Jurkat, Clone E6-1 (cell line): ENCODE results near the gene MPL.

Source experiments
- DNase-seq: peaks from one replicate; pipeline ENCODE4 v3.0.0-alpha.2; 2011; ENCODE audit warnings: low read depth, low spot score
- H3K4me3 ChIP-seq: 2 replicates; pipeline ENCODE4 v1.5.1; 2011; ENCODE audit warnings: mild to moderate bottlenecking, low read length, control low read depth, moderate library complexity

The MPL gene

DNA sequence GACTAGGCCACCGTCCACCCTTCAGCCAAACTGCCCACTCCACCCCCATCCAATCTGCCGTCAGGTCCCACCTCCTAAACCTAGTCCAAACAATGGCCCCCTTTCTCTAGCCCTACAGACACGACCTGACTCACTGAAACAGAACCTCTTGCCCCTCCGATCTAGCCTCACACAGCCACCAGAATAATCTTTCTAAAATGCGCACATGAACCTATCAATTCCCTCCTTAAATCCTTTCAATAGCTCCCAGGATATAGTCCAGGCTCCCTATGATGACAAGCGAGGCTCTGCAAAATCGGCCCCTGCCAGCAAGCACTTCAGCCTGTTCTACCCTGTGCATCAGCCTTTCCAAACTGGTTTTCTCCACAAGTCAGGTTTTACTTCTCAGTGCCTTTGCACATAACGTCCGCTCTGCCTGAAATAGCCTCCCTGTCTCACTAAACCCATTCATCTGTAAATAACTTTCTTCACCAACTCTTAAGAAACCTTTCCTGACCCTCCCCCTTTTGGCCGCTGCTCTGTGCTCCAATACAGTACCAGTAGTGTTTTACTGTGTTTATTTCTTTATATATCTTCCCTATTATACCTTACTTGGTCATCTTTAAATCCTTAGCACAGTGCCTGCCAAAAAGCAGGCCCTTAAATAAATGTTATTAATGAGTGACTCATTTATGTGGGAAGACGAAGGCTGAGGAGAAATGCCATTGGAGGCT is 12.1 kb downstream of the MPL start:
- peak overlapping the region; percentile 59 for H3K4me3 ChIP-seq
- no peak for DNase-seq

DNA sequence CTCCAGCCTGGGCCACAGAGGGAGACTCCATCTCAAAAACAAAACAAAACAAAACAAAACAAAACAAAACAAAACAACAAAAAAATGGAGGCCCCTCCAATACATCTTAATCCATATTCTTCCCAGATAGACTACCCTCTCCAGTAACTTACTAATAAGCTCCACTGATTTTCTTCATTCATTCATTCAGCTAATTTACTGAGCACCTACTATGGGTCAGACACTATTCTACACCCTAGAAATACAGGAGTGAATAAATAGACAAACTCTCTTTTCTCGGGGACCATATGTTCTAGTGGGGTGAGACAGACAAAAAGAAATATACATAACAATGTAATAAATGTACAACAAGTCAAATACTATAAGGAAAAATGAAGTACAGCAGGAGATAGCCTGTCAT is 13.4 kb downstream of the MPL start:
- H3K4me3 ChIP-seq: no peak overlapping the region
- no peak for DNase-seq

DNA sequence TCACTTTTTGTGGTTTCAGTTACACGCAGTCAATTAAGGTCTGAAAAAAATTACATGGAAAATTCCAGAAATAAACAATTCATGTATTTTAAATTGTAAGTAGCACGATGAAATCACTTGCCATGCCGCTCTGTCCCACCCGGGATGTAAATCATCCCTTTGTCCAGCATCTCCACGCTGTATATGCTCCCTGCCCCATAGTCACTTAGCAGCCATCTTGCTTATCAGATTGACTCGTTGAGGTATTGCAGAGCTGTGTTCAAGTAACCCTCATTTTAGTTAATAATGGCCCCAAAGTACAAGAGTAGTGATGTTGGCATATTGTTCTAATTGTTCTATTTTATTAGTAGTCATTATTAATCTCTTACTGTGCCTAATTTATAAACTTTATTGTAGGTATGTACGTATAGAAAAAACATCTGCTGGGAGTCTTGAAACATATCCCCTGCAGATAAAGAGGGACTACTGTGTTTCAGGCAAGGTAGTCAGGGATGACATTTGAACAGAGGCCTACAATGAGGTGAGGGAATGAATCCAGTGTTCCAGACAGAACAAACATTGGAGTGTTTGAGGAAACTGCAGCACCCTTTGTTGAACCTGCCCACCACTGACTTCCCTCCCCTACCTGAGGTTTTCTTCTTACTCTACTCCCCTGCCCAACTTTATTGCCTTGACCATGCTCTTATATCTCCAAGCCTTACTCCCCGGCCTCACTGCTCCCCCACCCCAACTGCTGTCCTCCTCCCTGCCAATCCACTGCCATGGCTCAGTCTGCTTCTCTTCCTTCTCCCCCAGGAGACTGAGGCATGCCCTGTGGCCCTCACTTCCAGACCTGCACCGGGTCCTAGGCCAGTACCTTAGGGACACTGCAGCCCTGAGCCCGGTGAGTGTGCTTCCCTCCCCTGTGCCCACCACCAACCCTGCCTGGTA is 14.1 kb downstream of the MPL start:
- H3K4me3 ChIP-seq: no peak overlapping the region
- DNase-seq: no peak

DNA sequence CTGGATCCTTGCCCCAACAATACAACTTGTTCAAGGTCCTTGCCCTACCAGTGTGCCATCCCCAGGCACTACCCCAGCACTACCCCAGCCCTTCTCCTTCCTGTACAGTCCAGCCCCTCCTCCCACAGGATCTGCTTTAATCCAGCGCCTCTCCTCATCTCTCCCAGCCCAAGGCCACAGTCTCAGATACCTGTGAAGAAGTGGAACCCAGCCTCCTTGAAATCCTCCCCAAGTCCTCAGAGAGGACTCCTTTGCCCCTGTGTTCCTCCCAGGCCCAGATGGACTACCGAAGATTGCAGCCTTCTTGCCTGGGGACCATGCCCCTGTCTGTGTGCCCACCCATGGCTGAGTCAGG is 14.7 kb downstream of the MPL start:
- DNase-seq: no peak
- H3K4me3 ChIP-seq: no peak overlapping the region

- H3K4me3 ChIP-seq: no peak overlapping the region
- DNase-seq: no peak
Observed at GRCh38 chr1:43352881-43353280, 15.3 kb downstream of the MPL start.

GRCh38 chr1:43354471-43354870 is 16.9 kb downstream of the MPL start:
- no peak overlapping the region for H3K4me3 ChIP-seq
- DNase-seq: no peak

DNA sequence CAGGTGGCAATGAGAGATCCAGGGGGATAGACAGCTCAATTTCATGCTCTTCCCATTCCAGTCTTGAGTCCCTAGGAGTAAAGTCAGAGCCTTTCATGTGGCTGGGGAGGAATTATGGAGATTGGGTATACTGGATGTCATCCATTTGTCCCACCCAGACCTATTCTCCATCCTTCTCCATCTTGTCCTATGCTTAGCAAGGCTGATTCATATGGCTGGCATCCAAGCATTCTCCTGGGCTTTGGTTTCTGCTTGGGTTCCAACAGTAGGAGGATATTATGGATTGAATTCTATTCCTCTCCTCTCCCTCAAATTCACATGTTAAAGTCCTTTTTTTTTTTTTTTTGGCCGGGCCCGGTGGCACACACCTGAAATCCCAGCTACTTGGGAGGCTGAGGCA is 17.3 kb downstream of the MPL start:
- H3K4me3 ChIP-seq: no peak overlapping the region
- DNase-seq: no peak

- no peak overlapping the region for H3K4me3 ChIP-seq
- DNase-seq: no peak
Observed at GRCh38 chr1:43357251-43357650, 19.6 kb downstream of the MPL start.

- peak overlapping the region; percentile 92 for H3K4me3 ChIP-seq
- no peak for DNase-seq
Observed at GRCh38 chr1:43358121-43358745, 20.6 kb downstream of the MPL start.

DNA sequence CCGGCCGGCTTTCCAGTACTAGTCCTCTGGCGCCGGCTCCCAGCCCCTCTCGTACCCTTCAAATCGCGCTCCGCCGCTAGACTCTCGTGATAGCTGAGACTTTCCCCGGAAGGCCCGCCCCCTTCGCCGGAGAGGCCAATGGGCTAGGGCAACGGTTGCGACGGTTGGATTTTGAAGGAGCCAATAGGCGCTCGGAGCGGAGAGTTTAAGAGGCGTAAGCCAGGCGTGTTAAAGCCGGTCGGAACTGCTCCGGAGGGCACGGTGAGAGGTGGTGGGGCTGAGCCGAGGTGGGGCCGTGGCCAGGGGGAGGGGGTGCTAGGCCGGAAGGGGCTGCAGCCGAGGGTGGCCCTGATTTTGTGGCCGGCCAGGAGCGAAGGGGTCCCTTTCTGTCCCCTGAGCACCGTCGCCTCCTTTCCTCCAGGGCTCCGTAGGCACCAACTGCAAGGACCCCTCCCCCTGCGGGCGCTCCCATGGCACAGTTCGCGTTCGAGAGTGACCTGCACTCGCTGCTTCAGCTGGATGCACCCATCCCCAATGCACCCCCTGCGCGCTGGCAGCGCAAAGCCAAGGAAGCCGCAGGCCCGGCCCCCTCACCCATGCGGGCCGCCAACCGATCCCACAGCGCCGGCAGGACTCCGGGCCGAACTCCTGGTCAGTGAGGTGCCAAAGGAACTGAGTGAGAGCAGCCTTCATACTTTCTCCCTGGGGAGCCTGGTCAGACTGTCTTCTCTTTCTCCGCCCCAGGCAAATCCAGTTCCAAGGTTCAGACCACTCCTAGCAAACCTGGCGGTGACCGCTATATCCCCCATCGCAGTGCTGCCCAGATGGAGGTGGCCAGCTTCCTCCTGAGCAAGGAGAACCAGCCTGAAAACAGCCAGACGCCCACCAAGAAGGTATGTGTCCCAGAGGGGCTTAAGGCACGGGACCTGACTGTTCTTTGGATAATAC is 21.4 kb downstream of the MPL start, which contains the start of gene CDC20:
Gene CDC20, plus strand, starts transcription at position 236 of the 948 bp plus-strand sequence. Its CDS starts 235 bp downstream, at position 471.
- DNase-seq: peak; percentile 96
- H3K4me3 ChIP-seq: peak within 1 kb of the TSS; percentile 92

- H3K4me3 ChIP-seq: peak overlapping the region; percentile 92
- DNase-seq: no peak
Observed at GRCh38 chr1:43359696-43360095, 22.1 kb downstream of the MPL start.

DNA sequence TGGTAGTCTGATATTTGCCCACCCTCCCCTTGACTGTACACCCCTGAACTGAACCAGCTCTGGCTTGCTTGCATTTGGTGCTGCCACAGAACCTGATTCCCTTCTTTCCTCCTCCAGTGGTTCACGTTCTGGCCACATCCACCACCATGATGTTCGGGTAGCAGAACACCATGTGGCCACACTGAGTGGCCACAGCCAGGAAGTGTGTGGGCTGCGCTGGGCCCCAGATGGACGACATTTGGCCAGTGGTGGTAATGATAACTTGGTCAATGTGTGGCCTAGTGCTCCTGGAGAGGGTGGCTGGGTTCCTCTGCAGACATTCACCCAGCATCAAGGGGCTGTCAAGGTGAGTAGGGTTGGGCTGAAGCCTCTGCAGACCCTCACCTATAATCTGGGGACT is 23.0 kb downstream of the MPL start:
- H3K4me3 ChIP-seq: no peak overlapping the region
- no peak for DNase-seq

GRCh38 chr1:43363283-43363934 is 25.8 kb downstream of the MPL start:
- no peak for DNase-seq
- H3K4me3 ChIP-seq: no peak overlapping the region

GRCh38 chr1:43363935-43364525 is 26.4 kb downstream of the MPL start:
- DNase-seq: no peak
- no peak overlapping the region for H3K4me3 ChIP-seq

DNA sequence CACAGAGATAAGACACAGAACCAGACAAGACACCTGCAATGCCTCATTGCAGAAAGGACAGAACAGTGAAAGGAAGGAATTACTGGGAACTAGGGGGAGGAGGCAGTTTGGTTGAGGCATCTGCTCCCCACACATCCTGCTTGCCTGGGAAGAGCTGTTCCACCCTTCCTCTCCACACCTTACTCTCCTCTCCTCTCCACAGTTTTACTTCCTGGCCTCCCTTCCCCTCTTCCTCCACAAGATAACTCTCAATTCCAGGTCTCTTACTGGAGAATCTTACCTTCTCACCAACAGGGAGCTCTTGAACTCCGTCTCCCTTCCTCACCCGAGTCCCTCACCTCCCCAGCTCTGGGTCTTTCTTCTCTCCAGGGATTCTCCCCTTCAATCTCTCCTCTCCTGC is 28.1 kb downstream of the MPL start:
- H3K4me3 ChIP-seq: no peak overlapping the region
- no peak for DNase-seq

GRCh38 chr1:43366179-43366578 is 28.6 kb downstream of the MPL start:
- no peak for DNase-seq
- H3K4me3 ChIP-seq: no peak overlapping the region

GRCh38 chr1:43366601-43367025 is 29.0 kb downstream of the MPL start:
- DNase-seq: no peak

More at GRCh38 chr1:43366601-43367025, 29.0 kb downstream of the MPL start:
- peak overlapping the region; percentile 81 for H3K4me3 ChIP-seq
